GM18909 (cell line): ENCODE results near the gene BLOC1S4.
A peak's percentile ranks its signal among the peaks of the same experiment; 100 is the strongest.

Experiments
- ATAC-seq: cut with Tn5 transposase; IDR thresholded peaks from one replicate; pipeline ENCODE4 v1.9.1; 2021; ENCODE audit warnings: mild to moderate bottlenecking; ENCODE audit not compliant: unreplicated experiment, poor library complexity

Gene BLOC1S4

GRCh38 chr4:6689506-6689960, 26.4 kb upstream of the BLOC1S4 start:
- no peak for ATAC-seq

GRCh38 chr4:6692379-6692778, 23.6 kb upstream of the BLOC1S4 start:
- ATAC-seq, result no peak

- no peak for ATAC-seq
Observed at GRCh38 chr4:6692806-6693205, 23.2 kb upstream of the BLOC1S4 start.

- ATAC-seq, result no peak
Observed at GRCh38 chr4:6693231-6694176, 22.5 kb upstream of the BLOC1S4 start, which contains the start of gene S100P. TSS of gene S100P (plus strand) at chr4:6693878. CDS start at chr4:6693933, 55 bp downstream.

- ATAC-seq, result no peak
Observed at GRCh38 chr4:6694177-6694901, 21.6 kb upstream of the BLOC1S4 start.

GRCh38 chr4:6695660-6696610, 20.0 kb upstream of the BLOC1S4 start:
- no peak for ATAC-seq

GRCh38 chr4:6696611-6697010, 19.4 kb upstream of the BLOC1S4 start:
- no peak for ATAC-seq

- no peak for ATAC-seq
Observed at GRCh38 chr4:6697131-6697530, 18.8 kb upstream of the BLOC1S4 start.

GRCh38 chr4:6699388-6699787, 16.6 kb upstream of the BLOC1S4 start:
- ATAC-seq, result no peak

GRCh38 chr4:6699903-6700302, 16.1 kb upstream of the BLOC1S4 start:
- ATAC-seq, result no peak

GRCh38 chr4:6701371-6701770, 14.6 kb upstream of the BLOC1S4 start:
- ATAC-seq, result no peak

GRCh38 chr4:6702761-6703160, 13.2 kb upstream of the BLOC1S4 start:
- ATAC-seq, result no peak

GRCh38 chr4:6703786-6704185, 12.2 kb upstream of the BLOC1S4 start:
- no peak for ATAC-seq

- no peak for ATAC-seq
Observed at GRCh38 chr4:6705646-6706045, 10.3 kb upstream of the BLOC1S4 start.

- no peak for ATAC-seq
Observed at GRCh38 chr4:6706173-6706572, 9.8 kb upstream of the BLOC1S4 start.

GRCh38 chr4:6709230-6710114, 6.5 kb upstream of the BLOC1S4 start, which contains the start of gene MRFAP1L1:
TSS of gene MRFAP1L1 (minus strand) at chr4:6709865. CDS start at chr4:6709629, 236 bp downstream.
- ATAC-seq, result peak; percentile 63

- peak; percentile 13 for ATAC-seq
Observed at GRCh38 chr4:6710282-6710681, 5.7 kb upstream of the BLOC1S4 start.

GRCh38 chr4:6710996-6711395, 5.0 kb upstream of the BLOC1S4 start:
- ATAC-seq, result no peak

- ATAC-seq, result no peak
Observed at GRCh38 chr4:6714954-6715353, 1.0 kb upstream of the BLOC1S4 start.
